Measurements from ENCODE around the gene SUMF1.

Gene SUMF1

GRCh38 chr3:4411833-4412232 is 55.2 kb downstream of the SUMF1 start:
- DNase-seq: no peak

GRCh38 chr3:4411236-4411635 is 55.8 kb downstream of the SUMF1 start:
- no peak for DNase-seq

- no peak for DNase-seq
These were observed 56.5 kb downstream of the SUMF1 start for GRCh38 chr3:4410606-4411005.

GRCh38 chr3:4409971-4410573 is 57.0 kb downstream of the SUMF1 start:
- no peak for DNase-seq

- DNase-seq: no peak
These were observed 57.7 kb downstream of the SUMF1 start for GRCh38 chr3:4409415-4409814.

GRCh38 chr3:4408958-4409357 is 58.1 kb downstream of the SUMF1 start:
- no peak for DNase-seq

- no peak for DNase-seq
These were observed 59.1 kb downstream of the SUMF1 start for GRCh38 chr3:4407941-4408340.

GRCh38 chr3:4406746-4407568 is 60.1 kb downstream of the SUMF1 start:
- DNase-seq: no peak

- no peak for DNase-seq
These were observed 62.2 kb downstream of the SUMF1 start for GRCh38 chr3:4404881-4405280.

GRCh38 chr3:4401441-4401840 is 65.6 kb downstream of the SUMF1 start:
- DNase-seq: no peak

- no peak for DNase-seq
These were observed 67.6 kb downstream of the SUMF1 start for GRCh38 chr3:4399476-4399875.

GRCh38 chr3:4398941-4399245 is 68.2 kb downstream of the SUMF1 start:
- no peak for DNase-seq

GRCh38 chr3:4398120-4398940 is 68.7 kb downstream of the SUMF1 start:
- DNase-seq: no peak

- no peak for DNase-seq
These were observed 69.6 kb downstream of the SUMF1 start for GRCh38 chr3:4397466-4397865.

- DNase-seq: no peak
These were observed 70.5 kb downstream of the SUMF1 start for GRCh38 chr3:4396542-4396941.

GRCh38 chr3:4396006-4396405 is 71.1 kb downstream of the SUMF1 start:
- DNase-seq: no peak

GRCh38 chr3:4395448-4395847 is 71.6 kb downstream of the SUMF1 start:
- DNase-seq: no peak

- DNase-seq: no peak
These were observed 72.5 kb downstream of the SUMF1 start for GRCh38 chr3:4394567-4394966.

GRCh38 chr3:4394048-4394447 is 73.0 kb downstream of the SUMF1 start:
- no peak for DNase-seq

GRCh38 chr3:4392992-4393391 is 74.1 kb downstream of the SUMF1 start:
- no peak for DNase-seq

- no peak for DNase-seq
These were observed 79.6 kb downstream of the SUMF1 start for GRCh38 chr3:4387210-4388204.

GRCh38 chr3:4385201-4385600 is 81.9 kb downstream of the SUMF1 start:
- no peak for DNase-seq

All from fibroblast of skin of abdomen (primary cell).